Panc1 (cell line): ENCODE data around the gene TIMP1. TPM values are rescaled to one million over a fixed set of nuclear protein-coding genes. Genes with fewer than 3 reads are reported as not detected.
A peak's percentile ranks its signal among the peaks of the same experiment; 100 is the strongest.

Experiments used
- ATAC-seq: fragments of 200-7000 bp; cut with Tn5 transposase; 2 replicates; pipeline ENCODE4 v1.9.1; 2020; ENCODE audit warnings: mild to moderate bottlenecking, moderate library complexity
- BruUV-seq: library from RNA; stranded (reverse); fragments of 400-500 nt; replicated peaks from 2 replicates; lab custom pipeline; 2021; lab: Mats Ljungman, UMichigan
- CTCF ChIA-PET: fragments of 300-600 bp; sonication (Branson Sonifier 250); formaldehyde crosslinking; loops from one replicate; lab custom pipeline; 2022; ENCODE audit warnings: antibody characterized with exemption; lab: Charles Lee
- POLR2A ChIA-PET: fragments of 300-600 bp; sonication (Branson Sonifier 250); formaldehyde crosslinking; loops from one replicate; lab custom pipeline; 2022; ENCODE audit warnings: antibody characterized with exemption; lab: Charles Lee
- DNase-seq: peaks from one replicate; pipeline ENCODE4 v3.0.0-alpha.2; 2010; ENCODE audit warnings: low read depth, low spot score
- H3K27ac ChIP-seq: 2 replicates; pipeline ENCODE4 v1.5.1; 2011; ENCODE audit warnings: mild to moderate bottlenecking, low read length, inconsistent platforms
- H3K27me3 ChIP-seq: fragments of 200-500 bp; sonication (Bioruptor generic); 2 replicates; pipeline ENCODE4 v1.6.0; 2014; ENCODE audit warnings: low read length, inconsistent platforms; ENCODE audit not compliant: control insufficient read depth, insufficient read depth
- H3K36me3 ChIP-seq: fragments of 200-500 bp; sonication (Bioruptor generic); 2 replicates; pipeline ENCODE4 v1.5.1; 2014; ENCODE audit warnings: inconsistent platforms, mild to moderate bottlenecking, low read length, moderate library complexity; ENCODE audit not compliant: control insufficient read depth, insufficient read depth
- H3K4me1 ChIP-seq: 2 replicates; pipeline ENCODE4 v1.5.1; 2011; ENCODE audit warnings: inconsistent platforms, mild to moderate bottlenecking, low read length, moderate library complexity; ENCODE audit not compliant: control insufficient read depth, insufficient read depth
- H3K4me3 ChIP-seq, 2 experiments: 2 replicates each; pipeline ENCODE4 v1.5.1; 2011 to 2012; ENCODE audit warnings: low read depth in 2 of 2, low read length in 2 of 2, mild to moderate bottlenecking in 2 of 2, inconsistent platforms in 1 of 2, moderate library complexity in 1 of 2
- H3K9me3 ChIP-seq: fragments of 200-500 bp; sonication (Bioruptor generic); 2 replicates; pipeline ENCODE4 v1.5.1; 2014; ENCODE audit warnings: low read depth, mild to moderate bottlenecking, inconsistent platforms, low read length, moderate library complexity; ENCODE audit not compliant: control insufficient read depth, insufficient read depth
- POLR2AphosphoS5 ChIP-seq: IDR thresholded peaks from 2 replicates; pipeline ENCODE4 v1.6.1; 2012; ENCODE audit warnings: mild to moderate bottlenecking, low read depth, low read length, moderate library complexity
- SIN3A ChIP-seq: IDR thresholded peaks from 2 replicates; pipeline ENCODE4 v1.6.1; 2012; ENCODE audit warnings: low read depth, mild to moderate bottlenecking, low read length, moderate library complexity, borderline replicate concordance; ENCODE audit not compliant: insufficient read depth
- TCF7L2 ChIP-seq: IDR thresholded peaks from 2 replicates; pipeline ENCODE4 v1.6.1; 2011; ENCODE audit warnings: mild to moderate bottlenecking, low read depth, low read length, inconsistent platforms
- in situ Hi-C: cut with HindIII; loops from 2 replicates; pipeline ENCODE4 v1.10.0; 2016; ENCODE audit warnings: low sequenced_read_pairs, low pct_unique_long_range_greater_than_20kb
- intact Hi-C: fragments of 100-400 bp; cut with micrococcal nuclease; formaldehyde crosslinking; loops from one replicate; pipeline ENCODE4 v1.10.0; 2022; ENCODE audit not compliant: unreplicated experiment
- total RNA-seq: library from RNA; stranded (reverse); gene quantifications from one replicate; pipeline ENCODE4 v1.2.1, GENCODE V29; 2021; ENCODE audit not compliant: unreplicated experiment
- TF ChIP-seq, protein P1 (sequence below): fragments of 450-650 bp; IDR thresholded peaks from 2 replicates; pipeline ENCODE4 v1.5.1; 2017; ENCODE audit warnings: mild to moderate bottlenecking
- TF ChIP-seq, protein P2 (sequence below), 2 experiments: IDR thresholded peaks; 2 replicates each; pipeline ENCODE4 v1.6.1; 2011 to 2012; ENCODE audit warnings: low read depth in 2 of 2, control low read depth in 1 of 2, low read length in 1 of 2, mild to moderate bottlenecking in 1 of 2, moderate library complexity in 1 of 2; ENCODE audit not compliant: insufficient read depth in 1 of 2

Gene TIMP1
- total RNA-seq, 1 experiment from 2014 or later: 131 TPM

DNA sequence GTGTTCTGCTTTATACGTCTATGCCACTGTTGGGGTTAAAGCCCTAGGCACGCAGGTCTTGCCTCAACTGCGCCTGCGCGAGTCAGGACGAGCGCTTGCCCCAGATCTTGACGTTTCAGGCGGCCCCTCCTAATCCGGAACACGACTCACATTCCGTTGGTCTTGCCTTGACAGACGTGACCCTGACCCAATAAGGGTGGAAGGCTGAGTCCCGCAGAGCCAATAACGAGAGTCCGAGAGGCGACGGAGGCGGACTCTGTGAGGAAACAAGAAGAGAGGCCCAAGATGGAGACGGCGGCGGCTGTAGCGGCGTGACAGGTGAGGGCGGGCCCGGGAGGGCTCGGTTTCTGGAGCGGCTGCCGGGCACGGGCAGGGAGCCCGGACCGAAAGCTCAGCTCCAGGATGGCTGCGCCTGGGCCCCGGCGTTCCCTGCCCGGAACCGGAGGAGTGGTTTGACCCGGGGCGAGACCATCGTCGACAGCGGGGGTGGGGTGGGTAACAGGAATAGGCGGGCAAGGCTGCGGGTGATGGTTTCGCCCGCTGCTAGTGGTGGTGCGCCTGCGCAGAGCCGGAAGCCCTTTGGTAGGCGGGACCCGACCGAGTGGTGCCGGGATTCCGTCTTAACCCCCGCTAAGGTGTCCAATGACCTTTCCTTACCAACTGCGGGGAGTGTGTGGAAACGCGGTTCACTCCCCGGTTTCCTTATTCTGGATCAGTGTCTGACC, 21.1 kb upstream of the TIMP1 start, which contains the start of gene ARAF:
ARAF (plus strand) TSS at position 272 of the 725 bp plus-strand sequence. CDS start 1,763 bp downstream, outside the sequence.
- CTCF ChIA-PET: no interaction called here
- in situ Hi-C loops: no loop called here
- peak; percentile 95 for ATAC-seq
- POLR2A ChIA-PET: no interaction called here
- BruUV-seq: TSS peak; percentile 78
- Histone ChIP-seq H3K27ac (peak within 1 kb of the TSS; percentile 94), H3K4me1 (peaks cover 7% of the 10 kb centered on the region; the same call in 1 of the 2 replicates), H3K36me3 (no peaks in the 10 kb centered on the region; the same call in 1 of the 2 replicates), H3K4me3 (peak within 1 kb of the TSS; percentile 75 to 96), H3K27me3 (no peaks in the 10 kb centered on the region), H3K9me3 (no peaks in the 10 kb centered on the region)
- peak; percentile 95 for DNase-seq
- intact Hi-C loops: no loop called here
- peak; percentile 34; the same call in 1 of the 2 replicates for TF ChIP-seq SIN3A
- TF ChIP-seq, protein P1, sequence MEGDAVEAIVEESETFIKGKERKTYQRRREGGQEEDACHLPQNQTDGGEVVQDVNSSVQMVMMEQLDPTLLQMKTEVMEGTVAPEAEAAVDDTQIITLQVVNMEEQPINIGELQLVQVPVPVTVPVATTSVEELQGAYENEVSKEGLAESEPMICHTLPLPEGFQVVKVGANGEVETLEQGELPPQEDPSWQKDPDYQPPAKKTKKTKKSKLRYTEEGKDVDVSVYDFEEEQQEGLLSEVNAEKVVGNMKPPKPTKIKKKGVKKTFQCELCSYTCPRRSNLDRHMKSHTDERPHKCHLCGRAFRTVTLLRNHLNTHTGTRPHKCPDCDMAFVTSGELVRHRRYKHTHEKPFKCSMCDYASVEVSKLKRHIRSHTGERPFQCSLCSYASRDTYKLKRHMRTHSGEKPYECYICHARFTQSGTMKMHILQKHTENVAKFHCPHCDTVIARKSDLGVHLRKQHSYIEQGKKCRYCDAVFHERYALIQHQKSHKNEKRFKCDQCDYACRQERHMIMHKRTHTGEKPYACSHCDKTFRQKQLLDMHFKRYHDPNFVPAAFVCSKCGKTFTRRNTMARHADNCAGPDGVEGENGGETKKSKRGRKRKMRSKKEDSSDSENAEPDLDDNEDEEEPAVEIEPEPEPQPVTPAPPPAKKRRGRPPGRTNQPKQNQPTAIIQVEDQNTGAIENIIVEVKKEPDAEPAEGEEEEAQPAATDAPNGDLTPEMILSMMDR: no peak
- TF ChIP-seq TCF7L2: 0 out of 2 replicates have a peak, but pooled peaks have one; percentile 39

DNA sequence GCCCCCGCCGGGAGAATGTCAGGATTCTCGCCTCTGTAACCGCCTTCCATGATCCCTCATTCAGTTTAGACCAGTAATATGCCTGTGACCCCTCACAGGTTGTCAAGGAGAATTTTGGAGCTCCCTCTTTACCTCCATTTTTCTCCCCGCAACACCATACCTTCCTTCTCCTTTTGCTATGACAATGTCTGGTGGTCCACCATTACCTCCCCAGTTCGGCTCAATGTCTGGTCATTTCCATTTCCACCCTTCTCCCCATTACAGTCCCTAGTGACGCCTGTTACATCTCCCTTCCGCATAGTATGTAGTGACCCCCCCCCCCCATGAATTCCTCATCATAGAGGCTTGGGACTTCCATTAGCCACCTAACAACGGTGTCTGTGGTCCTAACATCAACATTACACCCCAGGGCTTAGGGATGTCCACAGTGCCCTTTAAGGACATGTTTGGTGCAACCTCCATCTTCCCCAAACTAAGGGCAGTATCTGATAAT, 20.5 kb upstream of the TIMP1 start:
- intact Hi-C loops (no loop called here), in situ Hi-C loops (no loop called here)
- Histone ChIP-seq H3K27ac (peak overlapping the region; percentile 94), H3K36me3 (no peaks in the 10 kb centered on the region; the same call in 1 of the 2 replicates), H3K4me1 (peaks cover 4% of the 10 kb centered on the region; the same call in 1 of the 2 replicates), H3K27me3 (no peaks in the 10 kb centered on the region), H3K9me3 (no peaks in the 10 kb centered on the region), H3K4me3 (peak overlapping the region; percentile 75 to 96)
- BruUV-seq: no TSS peak
- TF ChIP-seq TCF7L2 (no peak), POLR2AphosphoS5 (no peak), SIN3A (no peak)
- TF ChIP-seq, protein P1: no peak
- TF ChIP-seq, protein P2, sequence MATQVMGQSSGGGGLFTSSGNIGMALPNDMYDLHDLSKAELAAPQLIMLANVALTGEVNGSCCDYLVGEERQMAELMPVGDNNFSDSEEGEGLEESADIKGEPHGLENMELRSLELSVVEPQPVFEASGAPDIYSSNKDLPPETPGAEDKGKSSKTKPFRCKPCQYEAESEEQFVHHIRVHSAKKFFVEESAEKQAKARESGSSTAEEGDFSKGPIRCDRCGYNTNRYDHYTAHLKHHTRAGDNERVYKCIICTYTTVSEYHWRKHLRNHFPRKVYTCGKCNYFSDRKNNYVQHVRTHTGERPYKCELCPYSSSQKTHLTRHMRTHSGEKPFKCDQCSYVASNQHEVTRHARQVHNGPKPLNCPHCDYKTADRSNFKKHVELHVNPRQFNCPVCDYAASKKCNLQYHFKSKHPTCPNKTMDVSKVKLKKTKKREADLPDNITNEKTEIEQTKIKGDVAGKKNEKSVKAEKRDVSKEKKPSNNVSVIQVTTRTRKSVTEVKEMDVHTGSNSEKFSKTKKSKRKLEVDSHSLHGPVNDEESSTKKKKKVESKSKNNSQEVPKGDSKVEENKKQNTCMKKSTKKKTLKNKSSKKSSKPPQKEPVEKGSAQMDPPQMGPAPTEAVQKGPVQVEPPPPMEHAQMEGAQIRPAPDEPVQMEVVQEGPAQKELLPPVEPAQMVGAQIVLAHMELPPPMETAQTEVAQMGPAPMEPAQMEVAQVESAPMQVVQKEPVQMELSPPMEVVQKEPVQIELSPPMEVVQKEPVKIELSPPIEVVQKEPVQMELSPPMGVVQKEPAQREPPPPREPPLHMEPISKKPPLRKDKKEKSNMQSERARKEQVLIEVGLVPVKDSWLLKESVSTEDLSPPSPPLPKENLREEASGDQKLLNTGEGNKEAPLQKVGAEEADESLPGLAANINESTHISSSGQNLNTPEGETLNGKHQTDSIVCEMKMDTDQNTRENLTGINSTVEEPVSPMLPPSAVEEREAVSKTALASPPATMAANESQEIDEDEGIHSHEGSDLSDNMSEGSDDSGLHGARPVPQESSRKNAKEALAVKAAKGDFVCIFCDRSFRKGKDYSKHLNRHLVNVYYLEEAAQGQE (IDR thresholded peaks at IDR 0.05; ENCODE audit: insufficient read depth in 1 of 2, low read depth in 2 of 2, low read length in 1 of 2): no peak
- POLR2A ChIA-PET: no interaction called here
- DNase-seq (no peak), ATAC-seq (no peak)
- CTCF ChIA-PET: no interaction called here
